ENCODE data around the gene TEX12.

DNA sequence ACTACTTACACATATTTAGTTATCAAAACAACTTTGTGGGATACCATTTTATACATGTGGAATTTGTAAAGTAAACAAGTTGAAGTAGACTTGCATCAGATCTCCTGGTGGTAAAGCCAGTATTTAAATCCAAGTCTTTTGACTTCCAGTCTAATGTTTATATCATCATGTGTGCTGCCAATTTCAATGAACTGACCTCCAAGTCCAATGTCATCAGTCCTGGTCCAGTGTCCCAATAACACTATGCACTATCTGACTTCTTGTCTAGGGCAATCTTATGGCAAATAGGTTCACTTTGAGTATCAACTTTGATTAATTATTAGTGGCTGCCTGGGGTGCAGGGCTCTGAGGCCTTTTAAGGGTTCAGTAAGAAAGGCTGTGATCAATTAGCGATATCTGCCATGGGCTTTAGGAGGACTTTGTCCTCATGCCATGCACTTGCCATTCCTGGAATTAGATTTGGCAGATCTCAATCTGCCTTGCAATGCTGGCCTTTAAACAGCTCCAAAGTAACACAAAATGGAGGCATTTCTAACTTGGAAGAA, 49.5 kb downstream of the TEX12 start:
- TF ChIP-seq POLR2A (IDR thresholded peaks at IDR 0.05) (no peak), CTCF (IDR thresholded peaks at IDR 0.05) (no peak), POLR2AphosphoS5 (IDR thresholded peaks at IDR 0.05) (no peak)

Data from prostate gland (tissue), 2 donors.